ENCODE results near the gene KCNS1. TPM values are rescaled to one million over a fixed set of nuclear protein-coding genes. Genes with fewer than 3 reads are reported as not detected.

Gene KCNS1
- total and polyA plus RNA-seq, 7 donors = 0.14 to 1.1 (median 0.60) TPM; not detected in 4

GRCh38 chr20:45138561-45139300, 37.8 kb upstream of the KCNS1 start:
- Histone ChIP-seq H3K4me3 (no peak overlapping the region), H3K9me3 (no peaks in the 10 kb centered on the region), H3K27ac (no peak overlapping the region), H3K4me1 (no peaks in the 10 kb centered on the region), H3K27me3 (peaks cover 0 to 6% (median 0%) of the 10 kb centered on the region in 3 donors), H3K36me3 (no peaks in the 10 kb centered on the region)
- 18 to 37% methylated on average over 20 of the region's 20 CpGs for WGBS, 2 donors
- DNase-seq = no peak
- TF ChIP-seq CTCF (IDR thresholded peaks at IDR 0.05) = peak in 3 of 4 experiments; percentile 23 to 62 (median 28)
- no peak for TF ChIP-seq EP300 (IDR thresholded peaks at IDR 0.05)
- no peak for TF ChIP-seq POLR2AphosphoS5 (IDR thresholded peaks at IDR 0.05)
- TF ChIP-seq POLR2A (IDR thresholded peaks at IDR 0.05) = no peak
- intact Hi-C loops (cut with DNase I) = no loop called here

- Histone ChIP-seq H3K4me1 (no peaks in the 10 kb centered on the region), H3K9me3 (no peaks in the 10 kb centered on the region), H3K27ac (no peak overlapping the region), H3K4me3 (no peak overlapping the region), H3K36me3 (no peaks in the 10 kb centered on the region), H3K27me3 (peaks cover 0 to 6% (median 0%) of the 10 kb centered on the region in 3 donors)
- DNase-seq = no peak
- WGBS, 2 donors = 40 to 60% methylated on average over 2 of the region's 2 CpGs
- intact Hi-C loops (cut with DNase I) = no loop called here
- TF ChIP-seq CTCF (IDR thresholded peaks at IDR 0.05) (no peak), POLR2A (IDR thresholded peaks at IDR 0.05) (no peak), POLR2AphosphoS5 (IDR thresholded peaks at IDR 0.05) (no peak), EP300 (IDR thresholded peaks at IDR 0.05) (no peak)
Observed at GRCh38 chr20:45136911-45137310, 36.0 kb upstream of the KCNS1 start.

- DNase-seq = no peak
- Histone ChIP-seq H3K9me3 (no peaks in the 10 kb centered on the region), H3K27ac (no peak overlapping the region), H3K27me3 (no peaks in the 10 kb centered on the region), H3K36me3 (no peaks in the 10 kb centered on the region), H3K4me3 (no peak overlapping the region), H3K4me1 (no peaks in the 10 kb centered on the region)
- 68 to 77% methylated on average over 2 of the region's 2 CpGs for WGBS, 2 donors
- intact Hi-C loops (cut with DNase I) = no loop called here
- TF ChIP-seq POLR2A (IDR thresholded peaks at IDR 0.05) = no peak
- TF ChIP-seq POLR2AphosphoS5 (IDR thresholded peaks at IDR 0.05) = no peak
- TF ChIP-seq CTCF (IDR thresholded peaks at IDR 0.05) = no peak
- TF ChIP-seq EP300 (IDR thresholded peaks at IDR 0.05) = no peak
Observed at GRCh38 chr20:45128099-45128498, 27.2 kb upstream of the KCNS1 start.

GRCh38 chr20:45124365-45124764, 23.4 kb upstream of the KCNS1 start, which contains the start of gene WFDC12:
Gene WFDC12, minus strand, starts transcription at chr20:45124465. Its CDS starts 18 bp downstream, at chr20:45124447.
- H3K27me3 ChIP-seq = peaks cover 0 to 8% (median 0%) of the 10 kb centered on the region in 3 donors
- 90 to 92% methylated on average over 6 of the region's 6 CpGs for WGBS, 2 donors
- H3K9me3 ChIP-seq = peaks cover 0 to 3% (median 0%) of the 10 kb centered on the region in 4 donors
- no peak for DNase-seq
- H3K4me3 ChIP-seq = no peak within 1 kb of the TSS
- no peak for TF ChIP-seq EP300 (IDR thresholded peaks at IDR 0.05)
- no peak for TF ChIP-seq POLR2AphosphoS5 (IDR thresholded peaks at IDR 0.05)
- TF ChIP-seq CTCF (IDR thresholded peaks at IDR 0.05) = no peak
- TF ChIP-seq POLR2A (IDR thresholded peaks at IDR 0.05) = no peak
- no peak within 1 kb of the TSS for H3K27ac ChIP-seq
- H3K4me1 ChIP-seq = no peaks in the 10 kb centered on the region
- no peaks in the 10 kb centered on the region for H3K36me3 ChIP-seq
- intact Hi-C loops (cut with DNase I) = no loop called here

All from sigmoid colon (tissue), 7 donors.